HG03280 (cell line): ENCODE data around the gene DLEC1.
"Not testable (repeated sequence)": the region's sequence is repeated elsewhere in the genome, so short reads cannot be mapped to it uniquely, and the experiment has no call there.

Experiments
- ATAC-seq: cut with Tn5 transposase; IDR thresholded peaks from one replicate; pipeline ENCODE4 v1.9.1; 2021; ENCODE audit warnings: mild to moderate bottlenecking, moderate library complexity; ENCODE audit not compliant: unreplicated experiment

The DLEC1 gene

GRCh38 chr3:38017445-38018295 is 21.3 kb upstream of the DLEC1 start:
- ATAC-seq = no peak

- ATAC-seq = no peak
Measured at GRCh38 chr3:38018296-38019266, 20.4 kb upstream of the DLEC1 start.

GRCh38 chr3:38019658-38020341 is 19.2 kb upstream of the DLEC1 start:
- ATAC-seq = no peak

- no peak for ATAC-seq
Measured at GRCh38 chr3:38020342-38020726, 18.7 kb upstream of the DLEC1 start.

GRCh38 chr3:38021196-38021595 is 17.8 kb upstream of the DLEC1 start:
- no peak for ATAC-seq

- no peak for ATAC-seq
Measured at GRCh38 chr3:38022301-38022700, 16.7 kb upstream of the DLEC1 start.

GRCh38 chr3:38022896-38023709 is 15.9 kb upstream of the DLEC1 start:
- ATAC-seq = no peak

GRCh38 chr3:38026856-38027255 is 12.2 kb upstream of the DLEC1 start:
- no peak for ATAC-seq

GRCh38 chr3:38027466-38028465 is 11.2 kb upstream of the DLEC1 start:
- ATAC-seq = no peak

- ATAC-seq = no peak
Measured at GRCh38 chr3:38028621-38029361, 10.2 kb upstream of the DLEC1 start.

- ATAC-seq = no peak
Measured at GRCh38 chr3:38029400-38030125, 9.4 kb upstream of the DLEC1 start, which contains the start of gene PLCD1. Gene PLCD1, minus strand, starts transcription at chr3:38029642. Its CDS starts 103 bp downstream, at chr3:38029539.

GRCh38 chr3:38030126-38031021 is 8.6 kb upstream of the DLEC1 start:
- no peak for ATAC-seq

GRCh38 chr3:38031022-38031994 is 7.7 kb upstream of the DLEC1 start:
- ATAC-seq = no peak

- no peak for ATAC-seq
Measured at GRCh38 chr3:38032328-38032865, 6.6 kb upstream of the DLEC1 start.

- not testable (repeated sequence) for ATAC-seq
Measured at GRCh38 chr3:38033586-38033985, 5.4 kb upstream of the DLEC1 start.
